HepG2 (cell line): ENCODE results near the gene CYP11A1. TPM values are rescaled to one million over a fixed set of nuclear protein-coding genes. Genes with fewer than 3 reads are reported as not detected.

ENCODE experiments used
- AHR ChIP-seq: IDR thresholded peaks from 2 replicates; pipeline ENCODE4 v1.6.1; 2018; ENCODE audit warnings: missing genetic modification reagents, missing compliant biosample characterization
- BHLHE40 ChIP-seq: IDR thresholded peaks from 2 replicates; pipeline ENCODE4 v1.6.1; 2011; ENCODE audit warnings: low read length, improper control_type of control experiment
- CBX5 ChIP-seq: sonication (generic); formaldehyde crosslinking; IDR thresholded peaks from 2 replicates; pipeline ENCODE4 v1.4.0; 2020; ENCODE audit warnings: missing genetic modification reagents, borderline replicate concordance
- CHCHD3 ChIP-seq: sonication (generic); formaldehyde crosslinking; IDR thresholded peaks from 2 replicates; pipeline ENCODE4 v1.8.0; 2022; ENCODE audit warnings: mild to moderate bottlenecking, missing genetic modification reagents, moderate library complexity
- FOXP4 ChIP-seq: sonication (generic); formaldehyde crosslinking; IDR thresholded peaks from 2 replicates; pipeline ENCODE4 v1.4.0; 2020; ENCODE audit warnings: missing genetic modification reagents
- MEF2D ChIP-seq: sonication (generic); formaldehyde crosslinking; IDR thresholded peaks from 2 replicates; pipeline ENCODE4 v1.5.1; 2020; ENCODE audit warnings: mild to moderate bottlenecking, missing genetic modification reagents
- MXD3 ChIP-seq: IDR thresholded peaks from 2 replicates; pipeline ENCODE4 v1.6.1; 2016; ENCODE audit warnings: mild to moderate bottlenecking, missing biosample characterization, missing genetic modification reagents
- NCOA2 ChIP-seq: sonication (generic); formaldehyde crosslinking; IDR thresholded peaks from 2 replicates; pipeline ENCODE4 v1.8.0; 2022; ENCODE audit warnings: inconsistent platforms
- NFE2L1 ChIP-seq: sonication (generic); formaldehyde crosslinking; IDR thresholded peaks from 2 replicates; pipeline ENCODE4 v1.4.0; 2020; ENCODE audit warnings: missing genetic modification reagents, mild to moderate bottlenecking, borderline replicate concordance
- ZBTB3 ChIP-seq: sonication (generic); formaldehyde crosslinking; IDR thresholded peaks from 2 replicates; pipeline ENCODE4 v1.4.0; 2020; ENCODE audit warnings: low read depth, mild to moderate bottlenecking, moderate library complexity, missing genetic modification reagents, borderline replicate concordance
- ZNF343 ChIP-seq: sonication (generic); formaldehyde crosslinking; IDR thresholded peaks from 2 replicates; pipeline ENCODE4 v1.4.0; 2020; ENCODE audit warnings: mild to moderate bottlenecking, missing genetic modification reagents
- ZNF451 ChIP-seq: sonication (generic); formaldehyde crosslinking; IDR thresholded peaks from 2 replicates; pipeline ENCODE4 v1.5.0; 2020; ENCODE audit warnings: mild to moderate bottlenecking, missing genetic modification reagents
- ZNF546 ChIP-seq: sonication (generic); formaldehyde crosslinking; conservative IDR thresholded peaks from 2 replicates; pipeline ENCODE4 v1.8.1; 2023; ENCODE audit warnings: mild to moderate bottlenecking, missing genetic modification reagents
- ZNF547 ChIP-seq: sonication (generic); formaldehyde crosslinking; IDR thresholded peaks from 2 replicates; pipeline ENCODE4 v1.5.1; 2020; ENCODE audit warnings: mild to moderate bottlenecking, missing genetic modification reagents
- ZNF557 ChIP-seq: sonication (generic); formaldehyde crosslinking; IDR thresholded peaks from 2 replicates; pipeline ENCODE4 v1.4.0; 2020; ENCODE audit warnings: missing genetic modification reagents
- ZNF569 ChIP-seq: sonication (generic); formaldehyde crosslinking; IDR thresholded peaks from 2 replicates; pipeline ENCODE4 v1.5.0; 2020; ENCODE audit warnings: mild to moderate bottlenecking, missing genetic modification reagents, moderate library complexity, borderline replicate concordance
- ZNF605 ChIP-seq: sonication (generic); formaldehyde crosslinking; IDR thresholded peaks from 2 replicates; pipeline ENCODE4 v1.8.0; 2022; ENCODE audit warnings: mild to moderate bottlenecking, missing genetic modification reagents
- ZNF703 ChIP-seq: sonication (generic); formaldehyde crosslinking; IDR thresholded peaks from 2 replicates; pipeline ENCODE4 v1.5.1; 2020; ENCODE audit warnings: missing genetic modification reagents, mild to moderate bottlenecking, moderate library complexity, borderline replicate concordance
- ZNF841 ChIP-seq: sonication (generic); formaldehyde crosslinking; IDR thresholded peaks from 2 replicates; pipeline ENCODE4 v1.8.1; 2023; ENCODE audit warnings: missing genetic modification reagents, borderline replicate concordance
- polyA plus RNA-seq, 8 experiments: library from polyadenylated mRNA; depleted of rRNA in 3 of 8; stranded (reverse) in 7 of 8; unstranded in 1 of 8; fragments of >200 nt; fragmentation: Illumina TruSeq in 4 of 8; extraction: Trizol in 4 of 8; gene quantifications; 2 replicates each; pipeline versions ENCODE4 v1.2.1 to v1.2.3, GENCODE V29; 2011 to 2016; ENCODE audit warnings: low read depth in 4 of 8, missing spikeins in 1 of 8, mixed read lengths in 1 of 8; ENCODE audit not compliant: insufficient read depth in 1 of 8
- total RNA-seq, 5 experiments: library from RNA; depleted of rRNA; stranded (reverse); fragments of >200 nt; fragmentation: Illumina TruSeq; extraction: Trizol; gene quantifications; 2 replicates each; pipeline ENCODE4 v1.2.3, GENCODE V29; 2016; ENCODE audit warnings: low read depth in 1 of 5
- TF ChIP-seq, protein P1 (sequence below): sonication (generic); formaldehyde crosslinking; IDR thresholded peaks from 2 replicates; pipeline ENCODE4 v1.5.0; 2020; ENCODE audit warnings: mild to moderate bottlenecking, missing genetic modification reagents, moderate library complexity
- TF ChIP-seq, protein P2 (sequence below): sonication (generic); formaldehyde crosslinking; IDR thresholded peaks from 2 replicates; pipeline ENCODE4 v1.9.0; 2022; ENCODE audit warnings: low read depth, missing genetic modification reagents
- TF ChIP-seq, protein P3 (sequence below): sonication (generic); formaldehyde crosslinking; IDR thresholded peaks from 2 replicates; pipeline ENCODE4 v1.5.1; 2020; ENCODE audit warnings: missing genetic modification reagents, mild to moderate bottlenecking, borderline replicate concordance

Gene CYP11A1
- total and polyA plus RNA-seq, 2 of the 13 experiments (the other 11 are each of a cell fraction or from before 2014, with no cell fraction given) = 0.66 to 0.92 TPM

DNA sequence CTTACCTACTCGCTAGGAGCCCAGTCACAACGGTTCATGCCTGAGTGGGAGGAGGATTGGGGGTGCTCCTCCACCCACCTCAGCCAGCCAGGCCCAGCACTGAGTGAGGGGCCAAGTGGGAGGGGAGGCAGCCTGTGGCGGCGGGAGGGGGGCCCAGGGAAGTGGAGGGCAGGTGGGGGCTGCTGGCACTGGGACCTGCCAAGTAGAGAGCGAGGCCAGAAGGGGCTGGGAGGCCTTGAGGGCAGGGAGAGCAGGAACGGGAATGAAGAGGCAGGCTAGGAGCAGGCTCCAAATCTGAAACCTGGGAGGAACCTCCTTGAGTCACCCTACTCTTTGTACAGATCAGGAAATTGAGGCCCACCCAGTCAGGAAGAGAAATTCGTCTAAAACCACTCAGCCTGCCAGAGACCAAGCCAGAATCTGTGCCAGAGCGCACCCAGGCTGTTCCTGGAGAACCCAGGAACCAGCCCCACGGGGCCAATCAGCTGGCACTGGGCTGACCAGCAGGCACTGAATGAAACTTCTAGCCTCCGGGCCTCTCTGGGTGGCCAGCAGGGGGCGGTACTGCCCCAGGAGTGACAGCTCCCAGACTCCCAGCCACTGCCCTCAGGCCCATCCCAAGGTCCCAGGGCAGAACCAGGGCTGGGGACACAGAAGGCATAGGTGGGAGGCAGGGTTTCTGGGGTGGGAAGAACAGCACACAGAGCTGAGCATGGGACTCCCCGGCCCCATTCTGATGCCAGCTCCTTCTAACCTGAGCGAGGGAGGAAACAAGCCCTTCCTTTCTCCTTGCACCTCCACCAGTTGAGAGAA is 14.8 kb upstream of the CYP11A1 start (continued):
- TF ChIP-seq AHR (CRISPR knock-in tag) = peak; percentile 68; the same call in 1 of the 2 replicates
- no peak for TF ChIP-seq ZNF841 (CRISPR knock-in tag)
- no peak for TF ChIP-seq ZNF343 (CRISPR knock-in tag)
- TF ChIP-seq, protein P1, sequence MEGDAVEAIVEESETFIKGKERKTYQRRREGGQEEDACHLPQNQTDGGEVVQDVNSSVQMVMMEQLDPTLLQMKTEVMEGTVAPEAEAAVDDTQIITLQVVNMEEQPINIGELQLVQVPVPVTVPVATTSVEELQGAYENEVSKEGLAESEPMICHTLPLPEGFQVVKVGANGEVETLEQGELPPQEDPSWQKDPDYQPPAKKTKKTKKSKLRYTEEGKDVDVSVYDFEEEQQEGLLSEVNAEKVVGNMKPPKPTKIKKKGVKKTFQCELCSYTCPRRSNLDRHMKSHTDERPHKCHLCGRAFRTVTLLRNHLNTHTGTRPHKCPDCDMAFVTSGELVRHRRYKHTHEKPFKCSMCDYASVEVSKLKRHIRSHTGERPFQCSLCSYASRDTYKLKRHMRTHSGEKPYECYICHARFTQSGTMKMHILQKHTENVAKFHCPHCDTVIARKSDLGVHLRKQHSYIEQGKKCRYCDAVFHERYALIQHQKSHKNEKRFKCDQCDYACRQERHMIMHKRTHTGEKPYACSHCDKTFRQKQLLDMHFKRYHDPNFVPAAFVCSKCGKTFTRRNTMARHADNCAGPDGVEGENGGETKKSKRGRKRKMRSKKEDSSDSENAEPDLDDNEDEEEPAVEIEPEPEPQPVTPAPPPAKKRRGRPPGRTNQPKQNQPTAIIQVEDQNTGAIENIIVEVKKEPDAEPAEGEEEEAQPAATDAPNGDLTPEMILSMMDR (CRISPR knock-in tag) = peak; percentile 98
- TF ChIP-seq, protein P2, sequence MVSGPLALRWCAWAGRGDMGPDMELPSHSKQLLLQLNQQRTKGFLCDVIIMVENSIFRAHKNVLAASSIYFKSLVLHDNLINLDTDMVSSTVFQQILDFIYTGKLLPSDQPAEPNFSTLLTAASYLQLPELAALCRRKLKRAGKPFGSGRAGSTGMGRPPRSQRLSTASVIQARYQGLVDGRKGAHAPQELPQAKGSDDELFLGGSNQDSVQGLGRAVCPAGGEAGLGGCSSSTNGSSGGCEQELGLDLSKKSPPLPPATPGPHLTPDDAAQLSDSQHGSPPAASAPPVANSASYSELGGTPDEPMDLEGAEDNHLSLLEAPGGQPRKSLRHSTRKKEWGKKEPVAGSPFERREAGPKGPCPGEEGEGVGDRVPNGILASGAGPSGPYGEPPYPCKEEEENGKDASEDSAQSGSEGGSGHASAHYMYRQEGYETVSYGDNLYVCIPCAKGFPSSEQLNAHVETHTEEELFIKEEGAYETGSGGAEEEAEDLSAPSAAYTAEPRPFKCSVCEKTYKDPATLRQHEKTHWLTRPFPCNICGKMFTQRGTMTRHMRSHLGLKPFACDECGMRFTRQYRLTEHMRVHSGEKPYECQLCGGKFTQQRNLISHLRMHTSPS = no peak
- no peak for TF ChIP-seq BHLHE40
- TF ChIP-seq CBX5 (CRISPR knock-in tag) = no peak
- no peak for TF ChIP-seq MEF2D (CRISPR knock-in tag)
- TF ChIP-seq FOXP4 (CRISPR knock-in tag) = no peak
- no peak for TF ChIP-seq NCOA2 (CRISPR knock-in tag)
- no peak for TF ChIP-seq ZNF703 (CRISPR knock-in tag)
- TF ChIP-seq ZNF569 (CRISPR knock-in tag) = no peak
- TF ChIP-seq CHCHD3 = no peak
- TF ChIP-seq ZBTB3 = no peak
- TF ChIP-seq ZNF451 = no peak
- no peak for TF ChIP-seq NFE2L1 (CRISPR knock-in tag)
- TF ChIP-seq ZNF557 (CRISPR knock-in tag) = no peak
- TF ChIP-seq MXD3 = no peak
- no peak for TF ChIP-seq ZNF546 (CRISPR knock-in tag)
- TF ChIP-seq, protein P3, sequence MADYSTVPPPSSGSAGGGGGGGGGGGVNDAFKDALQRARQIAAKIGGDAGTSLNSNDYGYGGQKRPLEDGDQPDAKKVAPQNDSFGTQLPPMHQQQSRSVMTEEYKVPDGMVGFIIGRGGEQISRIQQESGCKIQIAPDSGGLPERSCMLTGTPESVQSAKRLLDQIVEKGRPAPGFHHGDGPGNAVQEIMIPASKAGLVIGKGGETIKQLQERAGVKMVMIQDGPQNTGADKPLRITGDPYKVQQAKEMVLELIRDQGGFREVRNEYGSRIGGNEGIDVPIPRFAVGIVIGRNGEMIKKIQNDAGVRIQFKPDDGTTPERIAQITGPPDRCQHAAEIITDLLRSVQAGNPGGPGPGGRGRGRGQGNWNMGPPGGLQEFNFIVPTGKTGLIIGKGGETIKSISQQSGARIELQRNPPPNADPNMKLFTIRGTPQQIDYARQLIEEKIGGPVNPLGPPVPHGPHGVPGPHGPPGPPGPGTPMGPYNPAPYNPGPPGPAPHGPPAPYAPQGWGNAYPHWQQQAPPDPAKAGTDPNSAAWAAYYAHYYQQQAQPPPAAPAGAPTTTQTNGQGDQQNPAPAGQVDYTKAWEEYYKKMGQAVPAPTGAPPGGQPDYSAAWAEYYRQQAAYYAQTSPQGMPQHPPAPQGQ (CRISPR knock-in tag) = no peak
- TF ChIP-seq ZNF605 (CRISPR knock-in tag) = peak; percentile 24; the same call in 1 of the 2 replicates
- TF ChIP-seq ZNF547 (CRISPR knock-in tag) = peak; percentile 67; the same call in 1 of the 2 replicates
